Measurements from ENCODE around the gene CNBP.
"Not testable (repeated sequence)": the region's sequence is repeated elsewhere in the genome, so short reads cannot be mapped to it uniquely, and the experiment has no call there.

The CNBP gene

DNA sequence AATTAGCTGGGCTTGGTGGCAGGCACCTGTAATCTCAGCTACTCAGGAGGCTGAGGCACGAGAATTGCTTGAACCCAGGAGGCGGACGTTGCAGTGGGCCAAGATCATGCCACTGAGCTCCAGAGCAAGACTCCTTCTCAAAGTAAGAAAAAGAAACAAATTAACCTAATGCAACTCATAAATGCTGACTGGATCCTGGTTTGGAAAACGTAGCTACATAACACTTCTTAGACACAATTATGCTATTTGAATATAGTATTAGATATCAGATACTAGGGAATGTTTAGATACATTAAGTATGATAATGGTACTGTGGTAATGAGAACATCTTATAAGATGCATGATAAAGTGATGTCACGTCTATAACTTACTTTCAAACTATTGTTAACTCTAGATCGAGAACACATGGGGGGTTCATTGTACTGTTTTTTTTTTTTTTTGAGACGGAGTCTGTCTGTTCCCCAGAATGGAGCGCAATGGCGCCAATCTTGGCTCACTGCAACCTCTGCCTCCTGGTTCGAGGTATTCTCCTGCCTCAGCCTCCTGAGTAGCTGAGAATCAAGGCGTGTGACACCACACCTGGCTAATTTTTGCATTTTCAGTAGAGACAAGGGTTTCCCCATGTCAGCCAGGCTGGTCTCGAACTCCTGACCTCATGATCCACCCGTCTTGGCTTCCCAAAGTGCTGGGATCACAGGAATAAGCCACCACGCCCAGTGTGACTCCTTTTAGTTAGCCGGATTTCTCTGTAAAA is 16.9 kb downstream of the CNBP start:
- Mint-ChIP-seq H3K36me3 (ENCODE audit: low read depth) (peaks cover 77% of the 10 kb centered on the region), H3K4me3 (no peak overlapping the region), H3K27ac (no peak overlapping the region), H3K4me1 (ENCODE audit: low read depth) (peaks cover 39% of the 10 kb centered on the region), H3K9me3 (no peaks in the 10 kb centered on the region), H3K27me3 (no peaks in the 10 kb centered on the region)
- no peak for DNase-seq

DNA sequence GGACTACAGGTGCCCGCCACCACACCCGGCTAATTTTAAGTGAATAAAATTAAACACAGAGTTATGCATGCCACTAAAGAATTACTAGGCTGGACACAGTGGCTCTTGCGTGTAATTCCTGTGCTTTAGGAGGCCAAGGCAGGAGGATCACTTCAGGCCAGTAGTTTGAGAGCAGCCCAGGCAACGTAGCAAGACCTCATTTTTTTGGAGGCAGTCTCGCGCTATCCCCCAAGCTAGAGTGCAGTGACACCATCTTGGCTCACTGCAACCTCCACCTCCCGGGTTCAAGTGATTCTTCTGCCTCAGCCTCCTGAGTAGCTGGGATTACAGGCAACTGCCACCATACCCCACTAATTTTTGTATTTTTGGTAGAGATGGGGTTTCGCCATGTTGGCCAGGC is 18.1 kb downstream of the CNBP start:
- Mint-ChIP-seq H3K27ac (peak overlapping the region; percentile 22), H3K4me1 (ENCODE audit: low read depth) (peaks cover 31% of the 10 kb centered on the region), H3K36me3 (ENCODE audit: low read depth) (peaks cover 75% of the 10 kb centered on the region)
- H3K9me3 Mint-ChIP-seq, DNase-seq, H3K27me3 Mint-ChIP-seq, H3K4me3 Mint-ChIP-seq: not testable (repeated sequence)

DNA sequence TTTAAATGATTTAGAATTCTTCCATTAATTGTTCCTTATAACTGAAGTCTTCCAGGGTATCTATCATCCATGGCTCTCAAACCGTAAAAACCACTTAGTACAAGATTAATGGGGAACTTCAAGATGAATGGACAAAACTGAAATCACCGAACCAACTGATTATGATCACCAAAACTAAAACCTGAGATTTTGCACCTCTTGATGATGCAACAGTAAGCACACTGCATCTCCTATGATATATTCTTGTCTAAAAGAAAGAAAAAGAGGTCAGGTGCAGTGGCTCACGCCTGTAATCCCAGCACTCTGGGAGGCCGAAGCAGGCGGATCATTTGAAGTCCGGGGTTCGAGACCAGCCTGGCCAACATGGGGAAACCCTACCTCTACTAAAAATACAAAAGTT is 19.2 kb downstream of the CNBP start:
- peaks cover 30% of the 10 kb centered on the region for H3K4me1 Mint-ChIP-seq (ENCODE audit: low read depth)
- no peaks in the 10 kb centered on the region for H3K9me3 Mint-ChIP-seq
- H3K4me3 Mint-ChIP-seq: no peak overlapping the region
- H3K27ac Mint-ChIP-seq: peak overlapping the region; percentile 41
- peaks cover 75% of the 10 kb centered on the region for H3K36me3 Mint-ChIP-seq (ENCODE audit: low read depth)
- no peak for DNase-seq
- no peaks in the 10 kb centered on the region for H3K27me3 Mint-ChIP-seq

DNA sequence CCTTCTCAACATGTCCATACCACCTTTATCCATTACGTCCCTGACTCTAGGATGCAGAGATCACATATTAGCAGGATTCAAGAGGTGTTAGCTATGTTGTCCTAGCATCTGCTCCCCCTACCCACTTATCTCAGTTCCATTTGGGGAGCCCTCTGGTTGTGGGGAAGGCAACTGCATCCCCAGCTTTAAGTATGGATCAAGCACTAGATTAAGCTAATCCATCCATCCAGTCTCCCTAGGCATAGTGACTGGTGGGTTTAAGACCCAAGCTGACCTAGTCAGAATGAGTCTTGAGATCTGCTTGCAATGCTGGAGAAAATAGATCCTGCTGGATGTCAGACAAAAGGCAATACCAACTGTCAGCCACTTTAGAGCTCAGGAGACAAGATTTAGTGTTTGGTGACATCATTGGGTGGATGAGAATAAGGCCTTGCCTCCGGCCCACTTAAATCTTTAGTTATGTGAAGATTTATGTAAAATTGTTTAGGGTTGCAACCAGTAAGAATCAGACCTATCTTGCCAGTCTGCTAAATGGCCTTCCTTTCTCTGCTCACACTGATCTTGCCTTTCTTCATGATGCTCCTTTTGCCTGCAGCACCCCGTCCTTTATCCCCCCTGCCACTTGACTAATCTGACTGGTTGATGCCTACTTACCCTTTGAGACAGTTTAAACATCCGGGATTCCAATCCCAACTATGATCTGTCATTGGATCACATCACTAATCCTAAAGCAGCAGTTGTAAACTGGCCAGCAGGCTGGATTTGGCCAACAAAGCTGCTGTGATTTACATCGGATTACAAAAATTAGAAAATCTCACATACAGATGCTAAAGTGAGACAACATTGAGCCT is 20.7 kb downstream of the CNBP start:
- DNase-seq: no peak
- Mint-ChIP-seq H3K4me3 (peak overlapping the region; percentile 87), H3K36me3 (ENCODE audit: low read depth) (peaks cover 80% of the 10 kb centered on the region), H3K9me3 (no peaks in the 10 kb centered on the region), H3K27me3 (no peaks in the 10 kb centered on the region), H3K4me1 (ENCODE audit: low read depth) (peaks cover 44% of the 10 kb centered on the region), H3K27ac (peak overlapping the region; percentile 99)

DNA sequence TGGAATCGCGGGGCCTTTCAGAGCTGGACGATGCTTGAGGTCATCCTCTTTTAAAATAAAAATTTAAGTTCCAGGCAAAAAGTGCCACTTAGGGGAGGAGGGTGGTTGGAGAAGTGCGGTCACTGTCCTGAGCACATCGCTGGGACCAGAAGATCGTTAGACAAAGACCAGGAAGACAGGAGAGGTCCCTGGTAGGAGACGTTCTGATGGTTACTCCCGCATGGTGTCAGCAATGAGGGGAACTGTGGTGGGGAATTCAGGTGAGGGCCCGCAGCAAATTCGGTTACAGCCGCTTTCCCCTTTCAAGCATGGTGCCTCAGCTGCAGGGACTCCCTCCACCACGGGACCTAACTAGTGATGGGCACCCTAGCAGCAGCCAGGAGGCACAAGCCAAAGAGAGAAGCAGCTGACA is 21.8 kb downstream of the CNBP start:
- no peaks in the 10 kb centered on the region for H3K9me3 Mint-ChIP-seq
- H3K4me1 Mint-ChIP-seq (ENCODE audit: low read depth): peaks cover 42% of the 10 kb centered on the region
- no peaks in the 10 kb centered on the region for H3K27me3 Mint-ChIP-seq
- DNase-seq: peak; percentile 65
- peaks cover 80% of the 10 kb centered on the region for H3K36me3 Mint-ChIP-seq (ENCODE audit: low read depth)
- H3K4me3 Mint-ChIP-seq: peak overlapping the region; percentile 87
- peak overlapping the region; percentile 99 for H3K27ac Mint-ChIP-seq

DNA sequence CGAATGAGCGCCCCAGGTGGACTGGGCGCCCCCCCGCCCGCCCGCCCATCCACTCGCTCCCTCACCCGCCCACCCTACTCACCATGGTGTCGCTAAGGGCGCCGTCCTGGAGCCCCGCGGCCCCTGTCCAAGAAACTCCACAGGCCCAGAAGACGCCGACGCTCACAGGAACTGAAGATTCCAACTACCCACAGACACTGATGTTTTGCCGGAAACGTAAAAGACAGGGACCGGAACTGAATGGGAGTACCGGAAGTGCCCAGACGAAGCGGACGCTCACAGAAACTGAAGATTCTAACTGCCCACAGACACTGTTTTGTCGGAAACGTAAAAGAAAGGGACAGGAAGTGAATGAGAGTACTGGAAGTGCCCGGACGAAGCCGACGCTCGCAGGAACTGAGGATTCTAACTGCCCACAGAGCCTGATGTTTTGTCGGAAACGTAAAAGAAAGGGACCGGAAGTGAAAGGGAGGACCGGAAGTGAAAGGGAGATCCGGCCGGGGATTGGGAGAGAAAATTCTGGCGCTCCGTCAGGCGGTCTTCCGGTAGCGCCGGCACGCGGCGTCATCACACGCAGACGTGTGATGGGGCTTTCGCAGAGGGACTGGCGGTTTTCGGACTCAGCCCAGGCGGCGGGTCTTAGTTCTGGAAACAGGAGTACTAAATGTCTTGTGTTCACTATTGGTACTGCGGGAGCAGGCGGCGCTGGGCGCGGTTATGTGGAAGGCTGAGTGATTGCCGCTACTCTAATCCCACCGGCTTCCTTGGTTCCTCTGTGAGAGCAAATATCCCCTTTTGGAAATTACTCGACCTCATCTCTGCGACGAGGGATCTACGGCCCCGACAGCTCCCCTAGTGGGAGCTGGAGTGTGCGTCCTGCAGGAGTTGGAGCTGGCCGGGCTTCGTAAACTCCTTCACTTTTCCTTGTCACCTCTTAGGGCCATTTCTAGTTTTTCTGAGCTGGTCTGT is 22.5 kb downstream of the CNBP start, which contains the start of gene ISY1:
Gene ISY1 (minus strand): TSS at position 173 of the 969 bp plus-strand sequence. CDS start 88 bp downstream, at position 85.
- H3K36me3 Mint-ChIP-seq (ENCODE audit: low read depth): peaks cover 78% of the 10 kb centered on the region
- DNase-seq: peak; percentile 90
- H3K9me3 Mint-ChIP-seq: no peaks in the 10 kb centered on the region
- H3K4me1 Mint-ChIP-seq (ENCODE audit: low read depth): peaks cover 39% of the 10 kb centered on the region
- H3K4me3 Mint-ChIP-seq: peak within 1 kb of the TSS; percentile 87
- no peaks in the 10 kb centered on the region for H3K27me3 Mint-ChIP-seq
- peak within 1 kb of the TSS; percentile 99 for H3K27ac Mint-ChIP-seq

DNA sequence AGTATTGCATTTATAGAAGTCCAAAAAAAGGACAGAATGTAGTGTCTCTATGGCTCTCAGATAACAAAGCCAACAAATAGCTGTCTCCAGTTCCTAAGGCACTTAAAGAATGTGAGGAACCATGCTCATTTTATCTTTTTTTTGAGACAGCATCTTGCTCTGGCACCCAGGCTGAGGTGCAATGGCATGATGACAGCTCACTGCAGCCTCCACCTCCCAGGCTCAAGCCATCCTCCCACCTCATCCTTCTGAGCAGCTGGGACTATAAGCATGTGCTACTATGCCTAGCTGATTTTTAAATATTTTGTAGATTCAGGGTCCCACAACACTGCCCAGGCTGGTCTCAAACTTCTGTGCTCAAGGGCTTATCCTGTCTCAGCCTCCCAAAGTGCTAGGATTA is 38.9 kb downstream of the CNBP start:
- no peak for DNase-seq
- peaks cover 69% of the 10 kb centered on the region for H3K36me3 Mint-ChIP-seq (ENCODE audit: low read depth)
- H3K4me1 Mint-ChIP-seq (ENCODE audit: low read depth): peaks cover 5% of the 10 kb centered on the region
- H3K27me3 Mint-ChIP-seq: no peaks in the 10 kb centered on the region
- H3K27ac Mint-ChIP-seq: no peak overlapping the region
- H3K9me3 Mint-ChIP-seq: no peaks in the 10 kb centered on the region
- no peak overlapping the region for H3K4me3 Mint-ChIP-seq

DNA sequence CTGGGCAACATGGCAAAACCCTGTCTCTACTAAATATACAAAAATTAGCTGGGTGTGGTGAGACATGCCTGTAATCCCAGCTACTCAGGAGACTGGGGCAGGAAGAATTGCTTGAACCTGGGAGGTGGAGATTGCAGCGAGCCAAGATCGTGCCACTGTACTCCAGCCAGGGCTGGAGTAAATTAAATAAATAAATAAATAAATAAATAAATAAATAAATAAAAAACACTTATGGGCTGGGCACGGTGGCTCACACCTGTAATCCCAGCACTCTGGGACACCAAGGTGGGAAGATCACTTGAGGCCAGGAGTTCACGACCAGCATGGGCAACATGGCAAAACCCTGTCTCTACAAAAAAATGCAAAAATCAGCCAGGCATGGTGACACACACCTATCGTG is 42.7 kb downstream of the CNBP start:
- H3K4me1 Mint-ChIP-seq (ENCODE audit: low read depth); H3K27me3 Mint-ChIP-seq; H3K4me3 Mint-ChIP-seq; H3K9me3 Mint-ChIP-seq; DNase-seq; H3K27ac Mint-ChIP-seq: not testable (repeated sequence)
- peaks cover 69% of the 10 kb centered on the region for H3K36me3 Mint-ChIP-seq (ENCODE audit: low read depth)

DNA sequence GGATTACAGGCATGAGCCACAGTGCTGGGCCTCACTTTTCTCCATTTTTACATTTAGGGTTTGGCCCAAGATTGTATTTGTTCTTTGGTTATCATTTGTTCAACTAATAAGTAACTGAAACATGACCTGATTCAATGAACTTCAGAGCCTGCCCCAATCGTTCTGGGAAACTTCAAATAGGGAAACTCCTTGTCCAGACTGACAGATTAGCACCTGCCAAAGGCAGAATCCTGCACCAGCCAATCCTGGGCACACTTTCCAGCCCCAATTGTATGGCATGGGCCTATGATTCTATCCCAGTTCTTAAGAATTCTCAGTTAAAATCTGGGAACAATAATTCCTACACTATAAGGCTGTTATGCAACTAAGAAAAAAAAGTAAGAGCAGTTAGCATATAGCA is 43.8 kb downstream of the CNBP start:
- peaks cover 60% of the 10 kb centered on the region for H3K36me3 Mint-ChIP-seq (ENCODE audit: low read depth)
- no peak overlapping the region for H3K27ac Mint-ChIP-seq
- no peak overlapping the region for H3K4me3 Mint-ChIP-seq
- H3K27me3 Mint-ChIP-seq: no peaks in the 10 kb centered on the region
- no peaks in the 10 kb centered on the region for H3K9me3 Mint-ChIP-seq
- H3K4me1 Mint-ChIP-seq (ENCODE audit: low read depth): no peaks in the 10 kb centered on the region
- DNase-seq: no peak

DNA sequence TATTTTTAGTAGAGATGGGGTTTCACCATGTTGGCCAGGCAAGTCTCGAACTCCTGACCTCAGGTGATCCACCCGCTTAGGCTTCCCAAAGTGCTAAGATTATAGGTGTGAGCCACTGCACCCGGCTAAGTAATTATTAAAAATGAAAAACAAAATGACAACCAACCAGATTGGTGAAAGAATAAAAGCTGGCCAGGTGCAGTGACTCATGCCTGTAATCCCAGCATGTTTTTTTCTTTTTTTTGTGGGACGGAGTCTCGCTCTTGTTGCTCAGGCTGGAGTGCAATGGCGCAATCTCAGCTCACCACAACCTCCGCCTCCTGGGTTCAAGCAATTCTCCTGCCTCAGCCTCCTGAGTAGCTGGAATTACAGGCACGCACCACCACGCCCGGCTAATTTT is 47.4 kb downstream of the CNBP start:
- H3K27me3 Mint-ChIP-seq, H3K27ac Mint-ChIP-seq, H3K4me3 Mint-ChIP-seq, DNase-seq, H3K9me3 Mint-ChIP-seq: not testable (repeated sequence)
- H3K4me1 Mint-ChIP-seq (ENCODE audit: low read depth): peaks cover 12% of the 10 kb centered on the region
- H3K36me3 Mint-ChIP-seq (ENCODE audit: low read depth): peaks cover 69% of the 10 kb centered on the region

DNA sequence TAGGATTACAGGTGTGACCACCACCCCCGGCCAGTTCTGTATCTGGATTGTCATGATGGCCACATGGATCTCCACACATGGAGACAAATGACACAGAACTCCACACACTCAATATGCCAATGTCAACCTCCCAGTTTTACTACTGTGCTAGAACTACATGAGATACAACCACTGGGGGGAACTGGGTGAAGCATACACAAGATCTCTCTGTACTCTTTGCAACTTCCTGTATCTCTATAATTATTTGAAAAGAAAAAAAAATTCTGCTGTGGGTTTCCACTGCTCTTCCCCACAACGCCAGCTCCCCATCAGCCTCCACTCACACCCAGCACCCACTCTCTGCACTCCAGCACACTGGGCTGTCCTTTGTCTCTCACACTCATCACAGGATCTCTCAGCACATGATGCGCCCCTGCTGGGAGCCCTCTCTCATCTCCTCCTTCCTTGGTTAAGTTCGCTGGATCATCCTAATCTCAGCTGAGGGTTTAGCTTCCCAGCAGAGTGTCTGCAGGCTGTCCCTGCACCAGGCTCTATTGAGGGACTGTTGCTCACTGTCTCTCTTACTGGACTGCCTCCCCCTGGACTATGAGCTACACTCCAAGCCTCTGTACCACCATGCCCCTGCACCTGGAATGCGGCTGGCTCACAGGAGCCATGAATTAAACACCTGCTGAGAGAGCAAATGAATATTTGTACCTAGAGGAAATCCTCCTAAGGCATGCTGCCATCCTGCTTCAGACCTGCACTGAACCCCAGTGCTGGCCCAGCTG is 51.4 kb downstream of the CNBP start:
- Mint-ChIP-seq H3K36me3 (ENCODE audit: low read depth) (peaks cover 86% of the 10 kb centered on the region), H3K9me3 (no peaks in the 10 kb centered on the region), H3K27ac (peak overlapping the region; percentile 68), H3K4me3 (no peak overlapping the region), H3K4me1 (ENCODE audit: low read depth) (peaks cover 12% of the 10 kb centered on the region), H3K27me3 (no peaks in the 10 kb centered on the region)
- no peak for DNase-seq

DNA sequence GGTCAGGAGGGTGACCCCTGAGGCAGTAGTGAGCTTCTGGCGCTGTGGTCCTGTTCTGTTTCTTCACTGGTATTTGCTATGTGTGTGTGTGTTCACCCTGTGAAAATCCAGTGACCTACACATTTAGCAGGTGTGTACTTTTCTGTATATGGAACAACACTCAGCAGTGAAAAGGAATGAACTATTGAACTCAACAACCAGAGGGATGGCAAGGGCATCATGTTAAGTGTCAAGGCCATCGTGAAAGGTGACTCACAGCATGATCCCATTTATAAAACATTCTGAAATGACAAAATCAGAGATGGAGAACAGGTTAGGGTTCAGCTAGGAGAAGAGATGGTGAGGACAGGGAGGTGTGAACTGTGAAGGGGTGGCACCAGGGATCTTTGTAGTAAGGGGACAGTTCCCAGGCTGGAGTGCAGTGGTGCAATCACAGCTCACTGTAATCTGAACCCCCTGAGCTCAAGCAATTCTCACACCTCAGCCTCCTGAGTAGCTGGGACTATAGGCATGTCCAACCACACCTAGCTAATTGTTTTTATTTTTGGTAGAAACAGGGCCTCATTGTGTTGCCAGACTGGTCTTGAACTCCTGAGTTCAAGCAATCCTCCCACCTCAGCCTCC is 52.1 kb downstream of the CNBP start:
- Mint-ChIP-seq H3K27me3 (no peaks in the 10 kb centered on the region), H3K4me1 (ENCODE audit: low read depth) (peaks cover 12% of the 10 kb centered on the region), H3K36me3 (ENCODE audit: low read depth) (peaks cover 85% of the 10 kb centered on the region), H3K27ac (peak overlapping the region; percentile 68), H3K9me3 (no peaks in the 10 kb centered on the region), H3K4me3 (no peak overlapping the region)
- DNase-seq: no peak

DNA sequence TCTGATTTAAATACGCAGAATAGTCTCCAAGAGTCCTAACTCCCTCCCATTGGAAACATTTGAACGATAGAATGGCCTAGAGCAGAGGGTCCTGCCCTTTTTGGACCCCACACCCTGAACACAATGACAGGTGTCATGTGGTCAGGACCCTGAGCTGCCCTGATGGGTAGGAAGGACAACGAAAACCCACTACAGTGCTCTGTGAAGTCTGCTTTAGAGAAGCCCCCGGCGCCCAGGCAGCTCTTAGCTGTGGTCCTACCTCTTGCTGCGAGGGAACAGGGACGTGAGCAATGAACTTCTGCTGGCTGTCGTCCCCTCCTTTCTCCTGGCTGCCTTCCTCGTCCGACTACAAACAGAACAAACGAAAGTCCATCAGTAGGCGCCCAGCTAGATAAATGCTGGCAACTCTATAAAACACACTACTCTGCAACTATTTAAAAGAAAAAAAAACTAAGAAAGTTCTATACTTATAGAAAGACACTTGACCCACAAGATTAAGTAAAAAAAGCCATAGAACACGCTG is 53.3 kb downstream of the CNBP start:
- Mint-ChIP-seq H3K27ac (no peak overlapping the region), H3K4me1 (ENCODE audit: low read depth) (peaks cover 12% of the 10 kb centered on the region), H3K9me3 (no peaks in the 10 kb centered on the region), H3K27me3 (no peaks in the 10 kb centered on the region), H3K4me3 (no peak overlapping the region), H3K36me3 (ENCODE audit: low read depth) (peaks cover 77% of the 10 kb centered on the region)
- DNase-seq: no peak
